H1 (cell line): ENCODE measurements around the gene APLP2. TPM values are rescaled to one million over a fixed set of nuclear protein-coding genes. Genes with fewer than 3 reads are reported as not detected.

Source experiments
- CTCF ChIA-PET: fragments of 300-600 bp; sonication (Branson Sonifier 250); formaldehyde crosslinking; loops from one replicate; lab custom pipeline; 2021; ENCODE audit not compliant: partially characterized antibody; lab: Charles Lee
- POLR2A ChIA-PET: fragments of 300-600 bp; sonication (Branson Sonifier 250); formaldehyde crosslinking; loops from one replicate; lab custom pipeline; 2021; ENCODE audit warnings: inconsistent platforms; ENCODE audit not compliant: partially characterized antibody; lab: Charles Lee
- DNase-seq, 2 experiments: peaks; one replicate each; pipeline versions ENCODE4 v3.0.0 to v3.0.0-alpha.2; 2010 to 2022; ENCODE audit warnings: low spot score in 2 of 2, low read depth in 1 of 2, mixed read lengths in 1 of 2
- FAIRE-seq: peaks from 2 replicates; lab custom pipeline; 2011; peaks lifted over from hg19 to GRCh38; lab: Jason Lieb, UNC
- H2AFZ ChIP-seq: 2 replicates; pipeline ENCODE4 v1.8.1; 2012; ENCODE audit warnings: low read length, inconsistent platforms
- H2AK5ac ChIP-seq: 2 replicates; pipeline ENCODE4 v1.6.1; 2013; ENCODE audit warnings: low read depth, low read length
- H2BK120ac ChIP-seq: replicated peaks from 2 replicates; pipeline ENCODE3; 2013; ENCODE audit warnings: low read depth, low read length, inconsistent platforms
- H2BK12ac ChIP-seq: 2 replicates; pipeline ENCODE4 v1.6.1; 2013; ENCODE audit warnings: low read depth, low read length
- H2BK15ac ChIP-seq: 2 replicates; pipeline ENCODE4 v1.6.1; 2013; ENCODE audit warnings: low read length
- H2BK20ac ChIP-seq: 2 replicates; pipeline ENCODE4 v1.6.1; 2013; ENCODE audit warnings: low read length
- H2BK5ac ChIP-seq: 2 replicates; pipeline ENCODE4 v1.6.1; 2013; ENCODE audit warnings: low read depth, low read length
- H3K14ac ChIP-seq: 2 replicates; pipeline ENCODE4 v1.6.1; 2013; ENCODE audit warnings: inconsistent platforms; ENCODE audit not compliant: insufficient read length
- H3K18ac ChIP-seq: 2 replicates; pipeline ENCODE4 v1.6.1; 2013; ENCODE audit warnings: low read length; ENCODE audit errors: extremely low read depth
- H3K23ac ChIP-seq: 2 replicates; pipeline ENCODE4 v1.6.1; 2013; ENCODE audit warnings: inconsistent platforms; ENCODE audit not compliant: insufficient read length
- H3K23me2 ChIP-seq: 2 replicates; pipeline ENCODE4 v1.6.1; 2013; ENCODE audit warnings: low read depth, low read length
- H3K27ac ChIP-seq: 2 replicates; pipeline ENCODE4 v1.6.1; 2011; ENCODE audit warnings: low read depth, low read length, inconsistent platforms
- H3K27me3 ChIP-seq, 4 experiments: replicated peaks in 1 of 4; 1 replicate in 1 of 4; 2 replicates in 3 of 4; pipeline versions ENCODE4 v1.6.1 to v1.8.1; 2011 to 2013; ENCODE audit warnings: low read length in 3 of 4, mild to moderate bottlenecking in 3 of 4, inconsistent platforms in 2 of 4, mixed read lengths in 2 of 4, moderate library complexity in 1 of 4; ENCODE audit not compliant: control insufficient read depth in 3 of 4, insufficient read depth in 3 of 4; ENCODE audit errors: extremely low read depth in 1 of 4
- H3K36me3 ChIP-seq, 4 experiments: 2 replicates each; pipeline versions ENCODE4 v1.6.1 to v1.8.1; 2011 to 2013; ENCODE audit warnings: mild to moderate bottlenecking in 4 of 4, low read length in 3 of 4, moderate library complexity in 2 of 4, control low read depth in 1 of 4, inconsistent platforms in 1 of 4; ENCODE audit not compliant: insufficient read depth in 4 of 4, control insufficient read depth in 2 of 4
- H3K4ac ChIP-seq: replicated peaks from 2 replicates; pipeline ENCODE3; 2013; ENCODE audit warnings: low read length, low read depth, mixed read lengths, inconsistent platforms; ENCODE audit not compliant: insufficient read length
- H3K4me1 ChIP-seq, 4 experiments: replicated peaks in 1 of 4; 1 replicate in 1 of 4; 2 replicates in 3 of 4; pipeline versions ENCODE4 v1.6.1 to v1.8.1; 2011 to 2013; ENCODE audit warnings: low read length in 3 of 4, inconsistent platforms in 2 of 4, mixed read lengths in 1 of 4; ENCODE audit not compliant: insufficient read depth in 4 of 4, control insufficient read depth in 3 of 4
- H3K4me2 ChIP-seq, 2 experiments: 2 replicates each; pipeline versions ENCODE4 v1.6.1 to v1.8.1; 2011 to 2013; ENCODE audit warnings: low read depth in 2 of 2, low read length in 2 of 2, control low read depth in 1 of 2, inconsistent platforms in 1 of 2, mild to moderate bottlenecking in 1 of 2; ENCODE audit not compliant: insufficient read depth in 1 of 2
- H3K4me3 ChIP-seq, 4 experiments: fragments of 200-600, 300-600 bp in 1 of 4; sonication (generic), shearing (Covaris generic), sonication (Bioruptor Twin) in 1 of 4; 2 replicates each; pipeline versions ENCODE4 v1.5.1 to v1.8.1; 2011 to 2016; ENCODE audit warnings: low read length in 4 of 4, low read depth in 3 of 4, control low read depth in 2 of 4, inconsistent platforms in 2 of 4, mild to moderate bottlenecking in 2 of 4, mixed read lengths in 1 of 4, moderate library complexity in 1 of 4; ENCODE audit not compliant: insufficient read depth in 2 of 4; ENCODE audit errors: extremely low read depth in 1 of 4
- H3K56ac ChIP-seq: replicated peaks from 2 replicates; pipeline ENCODE3; 2013; ENCODE audit warnings: low read depth, mild to moderate bottlenecking, mixed read lengths, low read length, inconsistent platforms; ENCODE audit not compliant: insufficient read length
- H3K79me1 ChIP-seq: 2 replicates; pipeline ENCODE4 v1.6.1; 2013; ENCODE audit warnings: low read depth, low read length, control low read depth
- H3K79me2 ChIP-seq, 2 experiments: 2 replicates each; pipeline versions ENCODE4 v1.6.1 to v1.8.1; 2012 to 2013; ENCODE audit warnings: low read length in 2 of 2, mild to moderate bottlenecking in 2 of 2, inconsistent platforms in 1 of 2; ENCODE audit not compliant: insufficient read depth in 2 of 2, control insufficient read depth in 1 of 2
- H3K9ac ChIP-seq, 4 experiments: replicated peaks in 1 of 4; 1 replicate in 1 of 4; 2 replicates in 3 of 4; pipeline versions ENCODE4 v1.6.1 to v1.8.1; 2011 to 2013; ENCODE audit warnings: low read depth in 3 of 4, low read length in 3 of 4, control low read depth in 2 of 4, mild to moderate bottlenecking in 2 of 4, moderate library complexity in 2 of 4, inconsistent platforms in 1 of 4; ENCODE audit errors: extremely low read depth in 1 of 4
- H3K9me3 ChIP-seq, 2 experiments: 2 replicates each; pipeline versions ENCODE4 v1.6.1 to v1.8.1; 2012 to 2013; ENCODE audit warnings: mild to moderate bottlenecking in 2 of 2, moderate library complexity in 2 of 2, control low read depth in 1 of 2, inconsistent platforms in 1 of 2, low read depth in 1 of 2, low read length in 1 of 2, mixed read lengths in 1 of 2; ENCODE audit not compliant: insufficient read depth in 2 of 2
- H4K20me1 ChIP-seq, 2 experiments: replicated peaks in 1 of 2; 2 replicates each; pipeline versions ENCODE3 to v1.8.1; 2011 to 2013; ENCODE audit warnings: inconsistent platforms in 2 of 2, low read length in 2 of 2, mild to moderate bottlenecking in 1 of 2; ENCODE audit not compliant: insufficient read depth in 2 of 2, control insufficient read depth in 1 of 2
- H4K5ac ChIP-seq: 2 replicates; pipeline ENCODE4 v1.6.1; 2013; ENCODE audit warnings: low read length, low read depth, mixed read lengths, inconsistent platforms; ENCODE audit not compliant: insufficient read length
- H4K8ac ChIP-seq: 2 replicates; pipeline ENCODE4 v1.8.0; 2013; ENCODE audit warnings: mild to moderate bottlenecking, moderate library complexity, low read length, inconsistent platforms; ENCODE audit not compliant: insufficient read depth; ENCODE audit errors: extremely low read depth
- H4K91ac ChIP-seq: replicated peaks from 2 replicates; pipeline ENCODE3; 2013; ENCODE audit warnings: low read length, mixed read lengths, inconsistent platforms; ENCODE audit not compliant: insufficient read length
- CREB1 ChIP-seq: IDR thresholded peaks from 2 replicates; pipeline ENCODE4 v1.6.1; 2012; ENCODE audit warnings: inconsistent platforms
- EP300 ChIP-seq, 2 experiments: IDR thresholded peaks; 1 replicate in 1 of 2; 2 replicates in 1 of 2; pipeline ENCODE4 v1.6.1; 2011 to 2012; ENCODE audit warnings: low read depth in 2 of 2, low read length in 2 of 2, mild to moderate bottlenecking in 2 of 2, borderline replicate concordance in 1 of 2, inconsistent platforms in 1 of 2, moderate library complexity in 1 of 2
- HDAC6 ChIP-seq: IDR thresholded peaks from one replicate; pipeline ENCODE4 v1.7.1; 2012; ENCODE audit warnings: low read depth, mild to moderate bottlenecking, inconsistent platforms, low read length, moderate library complexity
- WGBS, 2 experiments: shearing (Covaris generic) in 1 of 2; methylation state at CpG; one replicate each; pipeline versions ENCODE4 v1.1.6 to v1.1.7; 2013 to 2015; ENCODE audit warnings: low lambda C conversion rate in 2 of 2, mixed read lengths in 2 of 2, inconsistent platforms in 1 of 2, low coverage in 1 of 2, missing lambda C conversion rate in 1 of 2; ENCODE audit not compliant: insufficient replicate concordance in 2 of 2, insufficient coverage in 1 of 2, insufficient read length in 1 of 2; ENCODE audit errors: extremely low coverage in 1 of 2, missing lambda C conversion rate in 1 of 2; 5-methylcytosine and 5-hydroxymethylcytosine counted together
- polyA plus RNA-seq, 7 experiments: library from polyadenylated mRNA; depleted of rRNA in 3 of 7; stranded (reverse) in 5 of 7; unstranded in 2 of 7; fragments of >200 nt in 5 of 7; fragments of 200-250 nt in 2 of 7; gene quantifications; 1 replicate in 5 of 7; 2 replicates in 1 of 7; 4 replicates in 1 of 7; pipeline versions ENCODE4 v1.2.1 to v1.2.3, GENCODE V29; 2011 to 2013; ENCODE audit warnings: missing spikeins in 2 of 7, mixed read lengths in 2 of 7
- total RNA-seq: library from RNA; stranded (reverse); fragmentation: NEBNext Ultra II Directional; extraction: Animal tissue kit (Norgen Biotek cat#: 25700); gene quantifications from 2 replicates; pipeline ENCODE4 v1.2.1, GENCODE V29; 2021

Gene APLP2
- total and polyA plus RNA-seq, 2 of the 8 experiments (the other 6 are each of a cell fraction or from before 2014, with no cell fraction given): 222 to 315 TPM

- POLR2A ChIA-PET: no interaction called here
- no peak overlapping the region for H4K5ac ChIP-seq
- DNase-seq: no peak
- H3K4me3 ChIP-seq: no peak overlapping the region
- no peak overlapping the region for H2BK15ac ChIP-seq
- H4K8ac ChIP-seq: no peak overlapping the region
- peaks cover 0 to 2% (median 0%) of the 10 kb centered on the region in 4 experiments; a peak in 1 of 7 replicates for H3K4me1 ChIP-seq
- H3K79me1 ChIP-seq: no peaks in the 10 kb centered on the region
- peaks cover 0 to 6% of the 10 kb centered on the region in 2 experiments; a peak in 1 of 4 replicates for H3K9me3 ChIP-seq
- H4K20me1 ChIP-seq: no peaks in the 10 kb centered on the region
- no peak overlapping the region for H2BK5ac ChIP-seq
- no peak for FAIRE-seq
- H3K56ac ChIP-seq: no peak overlapping the region
- no peak overlapping the region for H4K91ac ChIP-seq
- no peak overlapping the region for H2AFZ ChIP-seq
- H3K79me2 ChIP-seq: no peaks in the 10 kb centered on the region
- H3K18ac ChIP-seq: no peak overlapping the region
- CTCF ChIA-PET: interaction anchor here (1.1 to 1.5 kb wide), 2 partner anchors 12 to 28 kb away, joined by 4 to 5 read pairs; no protein-coding TSS in a partner anchor
- H2BK12ac ChIP-seq: no peak overlapping the region
- no peak overlapping the region for H3K4ac ChIP-seq
- no peaks in the 10 kb centered on the region for H3K36me3 ChIP-seq
- H2BK20ac ChIP-seq: no peak overlapping the region
- H3K23me2 ChIP-seq: no peaks in the 10 kb centered on the region
- no peak overlapping the region for H2AK5ac ChIP-seq
- no peak overlapping the region for H3K27ac ChIP-seq
- H3K27me3 ChIP-seq: no peaks in the 10 kb centered on the region
- H3K23ac ChIP-seq: no peak overlapping the region
- no peak overlapping the region for H3K9ac ChIP-seq
- H2BK120ac ChIP-seq: no peak overlapping the region
- no peak overlapping the region for H3K4me2 ChIP-seq
- no CpG with 5 or more reads among the region's 1 CpG for WGBS, 2 experiments
- TF ChIP-seq EP300 (IDR thresholded peaks at IDR 0.05; ENCODE audit: borderline replicate concordance in 1 of 2, low read depth in 2 of 2, low read length in 2 of 2): no peak
- TF ChIP-seq HDAC6: no peak
- TF ChIP-seq CREB1: no peak
- no peak overlapping the region for H3K14ac ChIP-seq
These were observed 20.3 kb upstream of the APLP2 start for GRCh38 chr11:130049328-130049771.
